ENCODE data around the gene MED13L.

GRCh38 chr12:116222358-116222757 is 55.1 kb downstream of the MED13L start:
- TF ChIP-seq POLR2AphosphoS5 (IDR thresholded peaks at IDR 0.05; ENCODE audit: low read depth, low read length) (no peak), REST (IDR thresholded peaks at IDR 0.05; ENCODE audit: insufficient read depth in 1 of 2, low read depth in 2 of 2, low read length in 2 of 2) (no peak), TAF1 (IDR thresholded peaks at IDR 0.05; ENCODE audit: borderline replicate concordance, insufficient read depth, low read length) (no peak), SIN3A (IDR thresholded peaks at IDR 0.05; ENCODE audit: borderline replicate concordance, insufficient read depth, low read length) (no peak)

Data from PFSK-1 (cell line).